Vagina (tissue), 2 donors: ENCODE measurements around the gene NACC2. TPM values are rescaled to one million over a fixed set of nuclear protein-coding genes. Genes with fewer than 3 reads are reported as not detected.

Source experiments
- DNase-seq, 2 donors: peaks; one replicate each; pipeline ENCODE4 v3.0.0-alpha.2; 2017; ENCODE audit errors: extremely low spot score in 2 of 2
- H3K27ac ChIP-seq: fragments of 200-600 bp; sonication (generic); one replicate; pipeline ENCODE4 v1.5.1; 2019
- H3K27me3 ChIP-seq: fragments of 200-600 bp; sonication (generic); one replicate; pipeline ENCODE4 v1.5.1; 2019
- H3K36me3 ChIP-seq, 2 donors: fragments of 200-600 bp; sonication (generic); one replicate each; pipeline ENCODE4 v1.5.1; 2017 to 2019
- H3K4me1 ChIP-seq: fragments of 200-600 bp; sonication (generic); one replicate; pipeline ENCODE4 v1.5.1; 2019
- H3K4me3 ChIP-seq, 2 donors: fragments of 200-600 bp; sonication (generic); 1 replicate in 1 of 2; 2 replicates in 1 of 2; pipeline ENCODE4 v1.5.1; 2016 to 2019
- H3K9me3 ChIP-seq: fragments of 200-600 bp; sonication (generic); one replicate; pipeline ENCODE4 v1.5.1; 2019
- CTCF ChIP-seq, 3 experiments: fragments of 450-650 bp in 2 of 3; fragments of 200-600 bp in 1 of 3; sonication (generic) in 1 of 3; IDR thresholded peaks; one replicate each; pipeline ENCODE4 v1.5.1; 2017 to 2019; ENCODE audit warnings: antibody characterized with exemption in 3 of 3, mild to moderate bottlenecking in 2 of 3, moderate library complexity in 2 of 3
- POLR2A ChIP-seq, 2 donors: fragments of 450-650 bp; IDR thresholded peaks; one replicate each; pipeline ENCODE4 v1.6.1; 2017; ENCODE audit warnings: antibody characterized with exemption in 2 of 2, mild to moderate bottlenecking in 2 of 2, moderate library complexity in 2 of 2
- POLR2AphosphoS5 ChIP-seq, 2 donors: sonication (generic); formaldehyde crosslinking; IDR thresholded peaks; one replicate each; pipeline ENCODE4 v1.9.0; 2017; ENCODE audit warnings: antibody characterized with exemption in 2 of 2, mild to moderate bottlenecking in 2 of 2, low read depth in 1 of 2; ENCODE audit not compliant: insufficient read depth in 1 of 2
- intact Hi-C: fragments of 100-400 bp; cut with DNase I; formaldehyde crosslinking; loops from one replicate; pipeline ENCODE4 v1.15.1; 2023
- total RNA-seq: library from RNA; depleted of rRNA; stranded (reverse); fragments of >200 nt; gene quantifications from one replicate; pipeline ENCODE4 v1.2.3, GENCODE V29; 2016

NACC2 gene
- total RNA-seq, 1 donor from 2014 or later = 21.1 TPM

- TF ChIP-seq CTCF (IDR thresholded peaks at IDR 0.05) (no peak), POLR2AphosphoS5 (IDR thresholded peaks at IDR 0.05; ENCODE audit: insufficient read depth in 1 of 2, low read depth in 1 of 2) (no peak), POLR2A (IDR thresholded peaks at IDR 0.05) (no peak)
- Histone ChIP-seq H3K27ac (no peak overlapping the region), H3K27me3 (no peaks in the 10 kb centered on the region), H3K9me3 (no peaks in the 10 kb centered on the region), H3K4me1 (peaks cover 85% of the 10 kb centered on the region), H3K4me3 (no peak overlapping the region), H3K36me3 (no peaks in the 10 kb centered on the region)
- DNase-seq = no peak
- intact Hi-C loops = loop anchor here (2.0 kb wide), 1 partner anchor 76 kb away; no protein-coding TSS in a partner anchor
These were observed 6.0 kb downstream of the NACC2 start for GRCh38 chr9:136088939-136089696.

- TF ChIP-seq POLR2A (IDR thresholded peaks at IDR 0.05) = no peak
- TF ChIP-seq POLR2AphosphoS5 (IDR thresholded peaks at IDR 0.05; ENCODE audit: insufficient read depth in 1 of 2, low read depth in 1 of 2) = no peak
- TF ChIP-seq CTCF (IDR thresholded peaks at IDR 0.05) = no peak
- no peak for DNase-seq
- no peaks in the 10 kb centered on the region for H3K27me3 ChIP-seq
- intact Hi-C loops = loop anchor here (2.0 kb wide), 1 partner anchor 76 kb away; no protein-coding TSS in a partner anchor
- H3K4me3 ChIP-seq = no peak overlapping the region
- H3K36me3 ChIP-seq = no peaks in the 10 kb centered on the region
- H3K4me1 ChIP-seq = peaks cover 80% of the 10 kb centered on the region
- H3K27ac ChIP-seq = no peak overlapping the region
- no peaks in the 10 kb centered on the region for H3K9me3 ChIP-seq
These were observed 6.6 kb downstream of the NACC2 start for GRCh38 chr9:136088481-136088938.

- no peak overlapping the region for H3K4me3 ChIP-seq
- no peaks in the 10 kb centered on the region for H3K27me3 ChIP-seq
- H3K4me1 ChIP-seq = peaks cover 80% of the 10 kb centered on the region
- no peak for DNase-seq
- no peak overlapping the region for H3K27ac ChIP-seq
- no peaks in the 10 kb centered on the region for H3K36me3 ChIP-seq
- H3K9me3 ChIP-seq = no peaks in the 10 kb centered on the region
- intact Hi-C loops = loop anchor here (2.0 kb wide), 1 partner anchor 75 kb away; no protein-coding TSS in a partner anchor
- TF ChIP-seq POLR2AphosphoS5 (IDR thresholded peaks at IDR 0.05; ENCODE audit: insufficient read depth in 1 of 2, low read depth in 1 of 2) (no peak), CTCF (IDR thresholded peaks at IDR 0.05) (no peak), POLR2A (IDR thresholded peaks at IDR 0.05) (no peak)
These were observed 7.2 kb downstream of the NACC2 start for GRCh38 chr9:136087741-136088480.

GRCh38 chr9:136086951-136087740 is 7.9 kb downstream of the NACC2 start:
- Histone ChIP-seq H3K9me3 (no peaks in the 10 kb centered on the region), H3K4me3 (no peak overlapping the region), H3K27ac (no peak overlapping the region), H3K4me1 (peaks cover 77% of the 10 kb centered on the region), H3K36me3 (no peaks in the 10 kb centered on the region), H3K27me3 (no peaks in the 10 kb centered on the region)
- TF ChIP-seq CTCF (IDR thresholded peaks at IDR 0.05) (no peak), POLR2AphosphoS5 (IDR thresholded peaks at IDR 0.05; ENCODE audit: insufficient read depth in 1 of 2, low read depth in 1 of 2) (no peak), POLR2A (IDR thresholded peaks at IDR 0.05) (no peak)
- no peak for DNase-seq
- intact Hi-C loops = no loop called here
